HG03039 (cell line): Measurements from ENCODE around the gene FN3K.
A peak's percentile ranks its signal among the peaks of the same experiment; 100 is the strongest.
"Not testable (repeated sequence)": the region's sequence is repeated elsewhere in the genome, so short reads cannot be mapped to it uniquely, and the experiment has no call there.

Source experiments
- ATAC-seq: cut with Tn5 transposase; IDR thresholded peaks from one replicate; pipeline ENCODE4 v1.9.1; 2021; ENCODE audit warnings: mild to moderate bottlenecking, moderate library complexity; ENCODE audit not compliant: unreplicated experiment

FN3K gene

DNA sequence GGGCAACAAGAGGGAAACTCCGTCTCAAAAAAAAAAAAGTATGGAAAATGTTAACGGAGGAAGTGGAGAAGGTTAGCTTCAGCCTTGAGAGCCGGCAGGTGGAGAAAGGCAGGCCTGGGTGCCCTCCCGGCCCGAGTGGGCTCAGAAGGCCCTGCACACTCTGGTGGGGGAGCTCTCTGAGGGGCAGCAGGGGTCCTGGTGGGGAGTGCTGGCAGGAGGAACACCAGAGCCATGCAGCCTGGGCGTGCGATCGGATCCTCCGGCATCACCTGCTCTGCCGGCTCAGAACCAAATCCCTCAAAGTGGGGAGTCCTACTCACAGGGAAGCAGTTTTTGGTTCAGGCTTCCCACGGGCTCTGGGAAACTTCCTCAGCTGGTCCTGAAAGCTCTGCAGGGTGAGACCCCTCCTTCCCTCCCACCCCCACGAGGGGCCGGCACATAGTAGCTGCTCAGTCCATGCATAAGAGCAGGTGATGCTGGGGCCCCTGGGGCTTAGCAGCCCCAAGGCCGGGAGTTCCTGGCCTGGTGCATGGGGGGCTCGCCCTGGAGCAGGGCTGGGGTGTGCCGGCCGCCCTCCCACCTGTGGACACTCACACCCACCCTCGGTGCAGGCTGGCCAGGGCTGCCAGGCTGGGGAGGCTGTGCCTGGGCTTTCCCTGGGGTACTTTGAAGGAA is 1.2 kb downstream of the FN3K start:
- ATAC-seq: no peak

DNA sequence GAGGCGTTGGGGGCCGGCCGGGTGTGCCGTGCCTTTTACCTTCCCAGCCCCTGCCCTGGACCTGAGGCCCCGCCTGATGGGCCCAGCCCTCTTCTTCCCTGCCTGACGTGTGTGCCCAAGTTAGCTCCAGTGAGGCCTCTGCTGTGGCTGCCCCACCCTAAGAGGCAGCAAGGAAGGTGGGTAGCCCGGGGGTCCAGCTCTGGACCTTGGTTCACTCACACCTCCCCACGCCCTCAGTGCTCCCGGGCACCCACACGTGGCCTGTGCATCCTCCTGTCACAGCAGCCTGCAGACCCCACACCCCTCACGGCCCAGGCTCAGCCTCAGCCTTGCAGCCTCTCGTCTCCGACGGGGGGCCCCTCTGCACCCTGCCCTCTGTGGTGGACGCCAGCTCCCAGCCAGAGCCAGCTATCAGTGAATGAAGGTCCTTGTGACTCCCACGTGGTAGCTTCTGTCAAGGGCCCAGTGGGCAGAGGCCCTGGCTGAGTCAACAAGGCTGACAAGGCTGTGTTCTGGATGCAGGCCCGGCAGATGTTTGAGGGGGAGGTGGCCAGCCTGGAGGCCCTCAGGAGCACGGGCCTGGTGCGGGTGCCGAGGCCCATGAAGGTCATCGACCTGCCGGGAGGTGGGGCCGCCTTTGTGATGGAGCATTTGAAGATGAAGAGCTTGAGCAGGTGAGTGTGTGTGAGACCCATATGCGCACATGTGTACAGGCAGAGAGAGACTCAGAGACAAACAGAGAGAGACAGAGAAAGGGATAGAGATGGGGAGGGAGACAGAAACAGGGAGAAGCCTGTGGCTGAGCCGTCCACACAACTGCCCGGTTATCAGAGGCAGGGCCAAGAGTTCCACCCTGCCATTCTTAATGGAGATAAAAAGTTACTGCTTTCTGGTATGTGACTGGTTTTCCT is 2.8 kb downstream of the FN3K start:
- no peak for ATAC-seq

DNA sequence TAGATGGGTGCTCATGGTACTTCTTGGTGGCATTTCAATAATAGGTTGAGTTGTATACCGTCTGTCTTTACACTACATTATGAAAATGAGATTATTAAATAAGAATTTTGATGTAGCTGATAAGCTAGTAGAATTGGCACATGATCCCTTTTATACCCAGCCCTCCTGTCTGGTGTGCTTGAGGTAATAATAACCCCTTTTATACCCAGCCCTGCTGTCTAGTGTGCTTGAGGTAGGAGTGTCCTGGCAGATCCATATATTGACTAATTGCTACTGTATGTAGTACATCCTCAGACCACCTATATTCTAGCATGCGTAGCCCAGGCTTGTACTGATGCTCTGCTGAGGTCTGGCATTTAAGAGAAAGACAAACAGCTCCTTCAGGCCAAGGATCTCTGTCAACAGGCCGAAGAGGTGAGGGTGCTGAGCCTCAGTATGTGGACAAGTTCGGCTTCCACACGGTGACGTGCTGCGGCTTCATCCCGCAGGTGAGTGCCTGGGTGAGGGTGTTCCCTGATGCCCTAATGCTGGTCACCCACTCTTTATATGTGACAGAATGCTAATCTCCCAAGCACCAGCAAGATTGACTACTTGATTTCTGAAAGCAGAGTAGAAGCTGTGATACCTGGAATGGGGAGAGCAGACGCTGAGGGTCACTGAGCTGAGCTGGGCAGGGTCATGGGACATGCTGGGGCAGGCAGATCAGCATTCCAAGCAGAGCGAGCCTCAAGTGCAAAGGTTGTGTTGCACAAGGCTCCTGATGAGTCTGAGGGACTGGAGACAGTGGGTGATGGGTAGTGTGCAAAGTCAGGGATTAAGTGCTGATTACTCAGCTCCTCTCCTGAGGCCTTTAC is 5.7 kb downstream of the FN3K start:
- ATAC-seq: no peak

DNA sequence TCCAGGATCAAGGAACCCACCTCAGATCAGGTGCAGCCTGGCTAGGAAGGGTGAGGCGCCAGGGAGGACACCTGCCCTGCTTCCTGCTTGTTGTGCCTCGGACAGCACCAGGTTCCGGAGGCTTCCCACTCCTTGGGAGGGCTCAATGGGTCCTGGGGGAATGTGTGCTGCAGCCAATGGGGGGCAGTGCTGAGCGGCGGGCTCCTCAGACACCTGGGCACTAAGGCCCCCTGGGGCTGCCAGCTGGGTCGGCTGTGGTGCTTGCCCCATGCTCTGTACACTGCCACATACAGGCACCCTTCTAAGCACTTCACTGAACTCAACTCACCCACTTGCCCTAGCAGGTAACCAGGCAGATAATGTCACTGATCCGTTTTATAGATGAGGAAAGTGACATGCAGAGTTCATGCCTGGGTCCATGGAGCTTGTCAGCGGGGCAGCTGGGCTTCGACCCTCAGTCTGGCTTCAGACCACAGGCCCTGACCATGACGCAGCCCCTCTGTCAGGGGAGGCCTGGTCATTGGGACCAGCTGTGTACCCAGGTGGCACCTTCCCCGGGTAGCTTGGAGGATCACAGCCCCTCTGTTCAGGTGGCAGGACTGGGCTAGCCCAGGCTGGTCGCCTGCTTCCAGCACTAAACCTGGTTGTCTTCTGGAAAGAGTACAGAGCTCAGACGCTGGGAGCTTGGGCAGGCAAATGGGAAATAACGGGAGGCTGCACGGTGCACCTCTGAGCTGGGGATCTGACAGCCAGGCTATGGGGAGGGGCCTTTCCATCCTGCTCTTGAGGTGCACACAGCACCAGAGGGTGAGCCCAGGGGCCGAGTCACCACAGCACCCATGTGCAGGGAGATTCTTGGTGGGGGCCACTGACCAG is 8.2 kb downstream of the FN3K start:
- ATAC-seq: no peak

DNA sequence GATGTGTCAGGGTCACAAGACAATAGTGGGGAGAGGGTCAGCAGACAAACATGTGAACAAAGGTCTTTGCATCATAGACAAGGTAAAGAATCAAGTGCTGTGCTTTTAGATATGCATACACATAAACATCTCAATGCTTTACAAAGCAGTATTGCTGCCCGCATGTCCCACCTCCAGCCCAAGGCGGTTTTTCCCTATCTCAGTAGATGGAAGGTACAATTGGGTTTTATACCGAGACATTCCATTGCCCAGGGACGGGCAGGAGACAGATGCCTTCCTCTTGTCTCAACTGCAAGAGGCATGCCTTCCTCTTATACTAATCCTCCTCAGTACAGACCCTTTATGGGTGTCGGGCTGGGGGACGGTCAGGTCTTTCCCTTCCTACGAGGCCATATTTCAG is 9.3 kb downstream of the FN3K start:
- ATAC-seq: not testable (repeated sequence)

DNA sequence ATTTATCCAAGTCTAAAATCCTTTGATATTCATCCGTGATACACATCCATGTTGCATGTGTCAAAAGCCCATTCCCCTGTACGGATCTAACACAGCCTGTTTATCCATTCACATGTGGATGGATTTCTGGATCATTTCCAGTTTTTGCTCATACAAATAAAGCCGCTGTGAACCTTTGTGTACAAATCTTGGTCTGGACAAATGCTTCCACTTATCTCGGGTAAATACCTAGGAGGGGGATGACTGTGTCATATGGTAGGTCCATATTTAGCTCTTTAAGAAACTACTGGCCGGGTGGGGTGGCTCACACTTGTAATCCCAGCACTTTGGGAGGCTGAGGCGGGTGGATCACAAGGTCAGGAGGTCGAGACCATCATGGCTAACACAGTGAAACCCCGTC is 10.1 kb downstream of the FN3K start:
- ATAC-seq: no peak

DNA sequence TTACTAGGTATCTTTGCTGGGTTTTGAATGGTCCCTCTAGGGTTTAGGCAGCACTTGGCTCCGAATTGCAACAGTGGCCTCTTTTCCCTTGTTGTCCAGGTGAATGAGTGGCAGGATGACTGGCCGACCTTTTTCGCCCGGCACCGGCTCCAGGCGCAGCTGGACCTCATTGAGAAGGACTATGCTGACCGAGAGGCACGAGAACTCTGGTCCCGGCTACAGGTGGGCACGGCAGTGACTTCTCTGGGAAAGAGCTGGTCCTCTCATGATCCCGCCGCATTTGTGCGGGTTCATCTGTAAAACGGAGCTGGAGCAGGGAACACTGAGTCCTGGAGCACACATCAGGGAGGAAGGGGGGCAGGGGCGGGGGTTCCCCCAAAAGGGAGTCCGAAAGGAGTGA is 13.3 kb downstream of the FN3K start:
- ATAC-seq: no peak

DNA sequence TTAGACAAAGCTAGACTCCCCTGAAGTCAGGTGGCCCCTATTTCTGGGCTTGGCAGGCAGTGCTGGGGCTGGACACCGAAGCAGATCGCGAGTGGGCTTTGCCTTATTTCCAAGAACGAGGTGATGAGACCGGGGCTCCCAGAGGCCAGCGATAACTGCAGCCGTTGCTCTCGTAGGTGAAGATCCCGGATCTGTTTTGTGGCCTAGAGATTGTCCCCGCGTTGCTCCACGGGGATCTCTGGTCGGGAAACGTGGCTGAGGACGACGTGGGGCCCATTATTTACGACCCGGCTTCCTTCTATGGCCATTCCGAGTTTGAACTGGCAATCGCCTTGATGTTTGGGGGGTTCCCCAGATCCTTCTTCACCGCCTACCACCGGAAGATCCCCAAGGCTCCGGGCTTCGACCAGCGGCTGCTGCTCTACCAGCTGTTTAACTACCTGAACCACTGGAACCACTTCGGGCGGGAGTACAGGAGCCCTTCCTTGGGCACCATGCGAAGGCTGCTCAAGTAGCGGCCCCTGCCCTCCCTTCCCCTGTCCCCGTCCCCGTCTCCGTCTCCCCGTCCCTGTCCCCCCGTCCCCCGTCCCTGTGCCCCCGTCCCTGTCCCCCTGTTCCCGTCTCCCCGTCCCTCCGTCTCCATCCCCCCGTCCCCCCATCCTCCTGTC is 15.0 kb downstream of the FN3K start:
- ATAC-seq: no peak

DNA sequence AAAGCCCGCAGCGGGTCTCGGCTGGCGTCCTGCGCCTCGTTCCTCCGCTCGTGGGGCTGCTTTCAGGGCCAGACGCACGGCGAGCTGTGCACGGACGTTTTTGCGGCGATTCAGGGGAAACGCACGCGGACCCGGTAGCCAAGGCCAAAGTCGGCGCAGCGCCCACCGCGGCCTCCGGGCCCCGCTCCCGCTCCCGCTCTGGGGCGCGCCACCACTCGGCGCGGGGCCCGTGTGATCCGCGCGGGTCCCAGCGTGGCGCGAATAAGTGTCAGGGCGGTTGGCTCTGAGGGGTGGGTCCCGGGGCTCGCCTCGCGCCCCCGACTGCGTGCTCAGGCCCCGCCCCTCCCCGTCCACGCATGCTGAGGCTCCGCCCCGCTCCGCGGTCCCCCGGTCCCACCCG is 15.8 kb downstream of the FN3K start:
- ATAC-seq: peak; percentile 47

DNA sequence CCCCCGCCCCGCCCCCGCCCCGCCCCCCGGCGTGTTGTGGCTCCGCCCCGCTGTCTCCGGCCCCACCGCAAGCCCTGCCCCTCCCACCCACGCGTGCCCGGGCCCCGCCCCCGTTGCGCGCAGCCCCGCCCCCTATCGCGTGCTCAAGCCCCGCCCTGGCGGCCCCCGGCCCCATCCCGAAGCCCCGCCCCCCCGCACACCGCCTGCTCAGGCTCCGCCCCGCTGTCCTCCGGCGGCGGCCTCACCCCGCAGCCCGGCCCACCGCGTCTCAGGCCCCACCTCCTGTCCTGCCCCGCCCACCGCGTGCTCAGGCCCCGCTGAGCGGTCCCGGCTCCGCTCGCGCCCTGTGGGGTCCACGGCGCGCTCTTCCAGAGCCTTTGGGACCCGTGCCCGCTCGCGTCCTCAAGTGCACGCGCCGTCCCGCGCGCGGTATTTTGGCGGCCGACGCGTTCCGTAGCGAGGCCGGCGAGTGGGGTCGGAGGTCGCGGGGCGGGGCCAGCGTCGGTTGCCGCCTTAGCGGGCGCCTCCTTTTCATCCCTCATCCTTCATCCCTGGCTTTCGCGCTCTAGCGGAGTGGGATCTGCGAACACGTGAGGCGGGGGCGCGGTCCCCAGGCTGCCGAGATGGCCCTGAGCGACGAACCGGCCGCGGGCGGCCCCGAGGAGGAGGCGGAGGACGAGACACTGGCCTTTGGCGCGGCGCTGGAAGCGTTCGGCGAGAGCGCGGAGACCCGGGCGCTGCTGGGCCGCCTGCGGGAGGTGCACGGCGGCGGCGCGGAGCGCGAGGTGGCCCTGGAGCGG is 16.4 kb downstream of the FN3K start, which contains the start of gene TBCD:
TSS of gene TBCD (plus strand) at position 495 of the 800 bp plus-strand sequence. CDS start at position 624, 129 bp downstream.
- ATAC-seq: peak; percentile 66

DNA sequence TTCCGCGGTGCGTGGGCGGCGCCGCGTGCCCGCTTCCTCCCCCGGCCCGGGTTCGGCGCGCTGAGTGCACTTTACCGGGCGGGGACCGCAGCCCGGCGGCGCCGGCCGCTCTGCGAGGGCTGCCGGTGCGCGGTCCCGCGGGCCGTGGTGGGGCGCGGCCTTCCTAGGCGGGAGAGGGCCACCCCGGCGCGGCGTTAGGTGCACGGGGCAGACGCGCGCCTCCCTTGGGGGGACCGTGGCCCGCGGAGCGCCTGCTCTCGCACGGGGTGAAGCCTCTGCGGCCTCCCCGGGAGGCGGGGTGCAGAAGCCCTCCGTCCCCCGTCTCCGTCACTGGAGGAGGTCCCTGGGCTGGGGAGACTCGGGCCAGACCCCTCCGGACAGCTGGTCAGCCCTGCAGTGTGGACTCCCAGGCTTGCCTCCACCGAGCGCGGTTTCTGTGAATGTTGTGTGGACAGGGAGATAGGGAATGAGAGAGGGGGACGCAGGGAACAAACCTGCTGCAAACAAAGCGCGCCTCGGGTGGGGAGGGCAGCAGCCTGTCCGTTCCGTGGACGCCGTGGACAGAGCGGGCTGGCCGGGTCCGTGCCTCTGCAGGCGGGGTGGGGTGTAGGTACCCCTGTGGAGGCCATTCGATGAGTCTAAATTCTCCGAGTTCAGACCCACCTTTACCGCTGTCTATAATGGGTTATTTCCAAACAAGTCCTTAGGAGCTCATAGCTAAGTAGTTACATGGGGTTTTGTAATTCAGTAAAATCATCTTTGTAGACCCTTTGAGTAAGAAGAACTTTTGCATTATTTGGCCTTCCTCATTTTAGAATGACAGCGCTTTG is 17.2 kb downstream of the FN3K start:
- ATAC-seq: peak; percentile 7

DNA sequence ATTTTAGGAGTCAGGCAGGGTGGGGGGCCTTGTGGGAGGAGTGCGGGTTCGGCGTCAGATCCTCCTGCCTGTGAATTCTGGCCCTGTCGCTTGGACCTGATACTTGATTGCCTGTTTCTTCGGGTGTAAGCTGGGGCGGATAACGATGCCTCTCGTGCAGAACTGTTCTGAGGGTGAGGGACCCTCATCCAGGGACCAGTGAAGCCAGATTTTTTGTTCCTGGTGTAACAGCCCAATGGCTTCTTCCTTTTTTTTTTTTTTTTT is 17.7 kb downstream of the FN3K start:
- ATAC-seq: no peak

DNA sequence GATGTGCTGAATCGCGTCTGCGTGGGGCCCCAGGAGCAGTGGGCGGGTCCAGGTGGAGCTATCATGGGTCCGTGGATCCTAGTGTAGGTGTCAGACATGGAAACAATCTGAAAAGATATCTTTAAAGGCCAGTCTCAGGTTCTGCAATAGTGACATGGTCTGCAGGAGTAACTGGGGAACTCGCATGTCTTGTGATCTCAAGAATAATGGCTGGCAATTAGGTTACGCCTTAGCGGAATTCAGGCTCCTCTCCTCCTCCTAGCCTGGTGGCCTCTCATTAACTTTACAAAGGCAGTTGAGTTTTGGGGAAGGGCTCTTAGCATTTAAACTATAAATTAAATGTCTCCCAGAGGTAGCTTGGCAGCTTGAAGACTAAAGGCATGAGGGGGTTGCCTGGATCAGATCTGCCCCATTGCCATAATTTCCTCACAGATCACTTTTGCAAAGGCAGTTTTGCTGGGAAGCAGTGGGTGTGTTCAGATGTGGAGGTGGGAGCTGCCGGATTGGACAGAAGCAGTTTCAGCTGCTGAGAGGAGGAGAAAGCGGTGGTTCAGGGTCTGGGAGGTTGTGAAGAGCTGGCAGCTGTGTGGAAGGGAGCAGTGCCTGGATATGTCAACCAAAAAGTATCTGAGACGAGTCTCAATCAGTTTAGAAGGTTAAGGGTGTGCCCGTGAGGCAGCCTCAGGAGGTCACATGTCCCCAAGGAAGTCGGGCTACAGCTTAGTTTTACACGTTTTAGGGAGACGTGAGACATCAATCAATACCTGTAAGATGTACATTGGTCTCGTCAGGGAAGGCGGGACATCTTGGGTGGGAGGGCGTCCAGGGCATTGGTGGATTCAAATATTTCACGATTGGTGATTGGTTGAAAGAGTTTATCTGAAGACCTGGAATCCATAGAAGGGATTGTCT is 19.1 kb downstream of the FN3K start:
- ATAC-seq: no peak

DNA sequence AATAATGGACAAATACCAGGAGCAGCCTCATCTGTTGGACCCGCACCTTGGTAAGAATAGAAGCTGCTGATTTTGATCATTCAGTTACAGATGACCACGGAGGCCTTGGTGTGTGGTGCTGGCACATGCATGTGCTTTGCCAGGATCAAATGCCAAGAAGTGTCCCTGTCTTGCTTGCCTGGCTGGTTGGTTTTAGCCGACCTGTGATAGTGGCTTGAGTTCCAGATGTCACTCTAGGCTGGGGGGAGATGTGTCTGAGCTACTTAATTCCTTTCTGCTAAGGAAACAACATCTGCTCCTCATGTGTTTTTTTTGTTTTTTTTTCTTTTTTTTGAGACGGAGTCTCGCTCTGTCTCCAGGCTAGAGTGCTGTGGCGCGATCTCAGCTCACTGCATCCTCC is 20.8 kb downstream of the FN3K start:
- ATAC-seq: no peak

DNA sequence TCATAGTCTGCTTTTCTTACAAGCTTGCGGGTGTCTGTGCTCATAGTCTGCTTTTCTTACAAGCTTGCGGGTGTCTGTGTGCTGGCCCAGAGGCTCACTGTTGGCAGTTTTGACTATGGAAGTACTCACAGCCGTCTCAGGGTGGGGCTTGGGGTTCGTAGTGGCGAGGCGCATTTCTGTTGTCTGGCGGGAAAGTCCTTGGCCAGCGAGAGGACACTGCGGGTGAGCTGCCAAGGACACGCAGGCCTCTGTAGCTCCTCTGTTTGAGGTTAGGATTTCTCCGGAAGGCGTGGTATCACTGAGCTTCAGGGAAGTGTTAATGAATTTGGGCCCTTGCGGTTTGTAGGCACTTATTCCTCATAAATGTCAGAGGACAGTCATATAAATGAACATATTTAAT is 30.0 kb downstream of the FN3K start:
- no peak for ATAC-seq

DNA sequence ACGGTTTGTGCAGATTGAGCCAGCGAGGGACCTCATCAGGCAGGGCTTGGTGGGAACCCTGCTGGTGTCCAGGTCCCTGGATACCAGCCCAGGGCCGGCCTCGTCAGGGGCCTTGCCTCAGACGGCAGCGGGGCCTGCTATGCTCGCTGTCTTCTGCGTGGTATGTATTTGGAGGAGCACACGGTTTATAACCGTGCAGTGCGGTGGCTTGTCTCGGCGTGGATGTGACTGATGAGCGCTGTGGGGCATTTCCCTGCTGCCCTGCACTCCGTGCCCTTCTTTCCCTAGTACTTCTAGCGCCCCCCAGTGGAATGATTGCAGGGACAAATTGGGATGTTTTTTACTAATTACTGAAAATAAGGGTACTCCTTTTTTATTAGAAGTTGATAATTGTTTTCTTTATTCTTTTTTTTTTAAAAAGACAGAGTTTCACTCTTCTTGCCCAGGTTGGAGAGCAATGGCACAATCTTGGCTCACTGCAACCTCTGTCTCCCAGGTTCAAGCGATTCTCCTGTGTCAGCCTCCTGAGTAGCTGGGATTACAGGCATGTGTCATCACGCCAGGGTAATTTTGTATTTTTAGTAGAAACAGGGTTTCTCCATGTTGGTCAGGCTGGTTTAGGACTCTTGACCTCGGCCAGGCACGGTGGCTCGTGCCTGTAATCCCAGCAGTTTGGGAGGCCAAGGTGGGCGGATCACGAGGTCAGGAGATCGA is 31.8 kb downstream of the FN3K start:
- ATAC-seq: no peak

DNA sequence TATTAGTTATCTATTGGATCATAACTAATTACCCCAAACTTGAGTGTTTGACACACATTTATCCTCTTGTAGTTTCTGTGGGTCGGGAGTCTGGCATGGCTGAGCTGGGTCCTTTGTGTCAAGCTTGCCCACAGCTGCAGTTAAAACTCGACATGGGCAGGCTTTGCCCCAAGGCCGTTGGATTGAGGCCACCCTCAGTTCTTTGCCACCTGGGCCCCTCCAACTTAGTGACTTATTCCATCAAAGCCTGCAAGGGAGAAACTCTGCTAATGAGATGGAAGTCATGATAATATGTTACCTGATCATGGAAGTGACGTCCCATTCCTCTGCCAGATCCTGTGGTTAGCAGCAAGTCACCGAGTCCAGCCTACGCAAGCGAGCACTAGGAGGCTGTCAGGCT is 33.6 kb downstream of the FN3K start:
- ATAC-seq: no peak
